ENCODE data around the gene TBC1D2B. TPM values are rescaled to one million over a fixed set of nuclear protein-coding genes. Genes with fewer than 3 reads are reported as not detected.

The TBC1D2B gene
- total and polyA plus RNA-seq, 4 donors = 8.4 to 119 (median 22.0) TPM

DNA sequence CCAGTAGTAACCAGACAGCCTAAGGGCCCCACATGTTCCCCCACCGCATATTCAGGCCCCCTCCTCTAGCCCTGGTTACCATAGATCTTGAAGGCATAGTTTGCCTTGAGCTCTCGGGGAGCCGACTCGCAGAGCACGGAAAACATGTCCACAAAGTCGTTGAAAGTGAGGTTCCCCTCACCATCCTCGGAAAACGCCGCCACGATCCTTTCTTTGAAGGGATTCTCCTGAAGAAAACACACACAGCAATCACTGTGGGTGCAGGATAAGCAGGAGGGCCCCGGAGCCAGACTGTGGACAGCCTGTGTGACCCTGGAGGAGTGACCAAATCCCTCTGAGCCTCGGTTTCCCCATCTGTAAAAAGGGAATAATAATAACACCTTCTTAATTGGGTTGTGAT is 31.6 kb upstream of the TBC1D2B start:
- TF ChIP-seq JUND (IDR thresholded peaks at IDR 0.05) (no peak), FOXA2 (IDR thresholded peaks at IDR 0.05) (no peak)

DNA sequence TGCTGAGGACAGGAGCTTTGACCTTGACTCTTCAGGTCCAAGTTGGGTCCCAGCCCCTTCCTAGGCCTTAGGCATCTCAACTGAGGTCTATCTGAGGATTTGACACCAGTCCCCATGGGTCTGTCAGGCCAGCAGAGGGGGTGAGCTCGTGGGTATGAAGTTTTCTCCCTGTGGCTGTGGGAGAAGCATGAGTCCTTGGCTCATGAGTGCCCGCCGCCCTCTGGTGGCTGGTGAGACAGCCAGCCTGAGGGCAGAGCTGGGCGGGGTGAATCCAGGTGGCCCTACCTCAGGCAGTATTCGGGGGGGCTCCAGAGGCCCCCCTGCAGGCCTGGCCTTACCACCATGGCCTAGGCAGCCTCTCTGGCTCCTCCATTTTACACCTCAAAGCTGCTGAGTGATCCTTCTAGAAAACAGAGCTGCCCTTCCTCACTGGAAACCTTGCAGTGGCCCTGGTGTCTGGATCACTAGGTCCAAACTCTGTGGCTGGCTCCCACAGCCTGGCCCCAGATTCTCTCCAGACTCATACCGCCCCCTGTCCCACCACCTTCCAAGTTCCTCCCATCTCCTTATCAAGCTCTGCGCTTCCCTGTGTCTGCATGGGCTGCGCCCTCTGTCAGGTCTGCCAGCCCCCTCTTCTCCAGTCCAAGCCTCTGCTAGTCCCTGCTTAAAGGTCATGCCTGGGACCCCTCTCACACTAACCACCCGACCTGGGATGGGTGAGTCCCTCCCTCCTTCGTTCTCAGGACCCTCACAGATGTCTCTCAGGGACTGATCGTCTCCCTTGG is 31.0 kb upstream of the TBC1D2B start:
- Histone ChIP-seq H3K27ac (ENCODE audit: low read depth in 1 of 2, low read length in 2 of 2) (no peak overlapping the region), H3K27me3 (ENCODE audit: control insufficient read depth in 4 of 4, insufficient read depth in 4 of 4, low read length in 3 of 4) (no peaks in the 10 kb centered on the region), H3K36me3 (ENCODE audit: control insufficient read depth in 4 of 4, insufficient read depth in 3 of 4, low read depth in 1 of 4, low read length in 3 of 4) (no peaks in the 10 kb centered on the region), H3K4me3 (ENCODE audit: low read depth in 1 of 3, low read length in 3 of 3) (no peak overlapping the region), H3K4me1 (ENCODE audit: control insufficient read depth in 4 of 4, insufficient read depth in 4 of 4, low read length in 3 of 4) (peaks cover 0 to 3% (median 1%) of the 10 kb centered on the region in 4 donors), H3K9me3 (ENCODE audit: control insufficient read depth in 4 of 4, low read length in 3 of 4) (no peaks in the 10 kb centered on the region), H3K9ac (ENCODE audit: low read depth in 1 of 2, low read length in 2 of 2) (no peak overlapping the region)
- WGBS = 39% methylated on average over 11 of the region's 11 CpGs
- DNase-seq (ENCODE audit: low spot score) = peak; percentile 75
- TF ChIP-seq GABPA (IDR thresholded peaks at IDR 0.05 in 1 of 2, conservative IDR thresholded peaks at IDR 0.05 in 1 of 2) = no peak
- TF ChIP-seq YY1 (IDR thresholded peaks at IDR 0.05) = no peak
- no peak for TF ChIP-seq HNF4G (IDR thresholded peaks at IDR 0.05)
- TF ChIP-seq SP1 (IDR thresholded peaks at IDR 0.05) = no peak
- peak in 1 of 2 donors; percentile 31 for TF ChIP-seq HNF4A (conservative IDR thresholded peaks at IDR 0.05)
- TF ChIP-seq RXRA (IDR thresholded peaks at IDR 0.05) = peak; percentile 50 to 84
- TF ChIP-seq JUND (IDR thresholded peaks at IDR 0.05) = no peak
- TF ChIP-seq FOXA2 (IDR thresholded peaks at IDR 0.05) = no peak
- TF ChIP-seq ATF3 (IDR thresholded peaks at IDR 0.05) = peak; percentile 28
- TF ChIP-seq CTCF (IDR thresholded peaks at IDR 0.05; ENCODE audit: low read depth, low read length, missing input control) = peak; percentile 97
- peak; percentile 99 for TF ChIP-seq RAD21 (IDR thresholded peaks at IDR 0.05)
- no peak for TF ChIP-seq FOXA1 (IDR thresholded peaks at IDR 0.05)
- no peak for TF ChIP-seq EGR1 (IDR thresholded peaks at IDR 0.05; ENCODE audit: low read depth in 2 of 2)
- TF ChIP-seq, protein P1, sequence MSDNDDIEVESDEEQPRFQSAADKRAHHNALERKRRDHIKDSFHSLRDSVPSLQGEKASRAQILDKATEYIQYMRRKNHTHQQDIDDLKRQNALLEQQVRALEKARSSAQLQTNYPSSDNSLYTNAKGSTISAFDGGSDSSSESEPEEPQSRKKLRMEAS (IDR thresholded peaks at IDR 0.05) = no peak

More for the DNA sequence above, 31.6 kb upstream of the TBC1D2B start:
- Histone ChIP-seq H3K27me3 (ENCODE audit: control insufficient read depth in 4 of 4, insufficient read depth in 4 of 4, low read length in 3 of 4) (no peaks in the 10 kb centered on the region), H3K9me3 (ENCODE audit: control insufficient read depth in 4 of 4, low read length in 3 of 4) (no peaks in the 10 kb centered on the region), H3K4me3 (ENCODE audit: low read depth in 1 of 3, low read length in 3 of 3) (no peak overlapping the region), H3K9ac (ENCODE audit: low read depth in 1 of 2, low read length in 2 of 2) (no peak overlapping the region), H3K4me1 (ENCODE audit: control insufficient read depth in 4 of 4, insufficient read depth in 4 of 4, low read length in 3 of 4) (peaks cover 0 to 3% (median 0%) of the 10 kb centered on the region in 4 donors), H3K27ac (ENCODE audit: low read depth in 1 of 2, low read length in 2 of 2) (no peak overlapping the region), H3K36me3 (ENCODE audit: control insufficient read depth in 4 of 4, insufficient read depth in 3 of 4, low read depth in 1 of 4, low read length in 3 of 4) (no peaks in the 10 kb centered on the region)
- DNase-seq (ENCODE audit: low spot score) = no peak
- 87% methylated on average over 12 of the region's 12 CpGs for WGBS

GRCh38 chr15:78107471-78107870 is 30.0 kb upstream of the TBC1D2B start:
- Histone ChIP-seq H3K9me3 (ENCODE audit: control insufficient read depth in 4 of 4, low read length in 3 of 4) (no peaks in the 10 kb centered on the region), H3K36me3 (ENCODE audit: control insufficient read depth in 4 of 4, insufficient read depth in 3 of 4, low read depth in 1 of 4, low read length in 3 of 4) (no peaks in the 10 kb centered on the region), H3K27ac (ENCODE audit: low read depth in 1 of 2, low read length in 2 of 2) (no peak overlapping the region), H3K27me3 (ENCODE audit: control insufficient read depth in 4 of 4, insufficient read depth in 4 of 4, low read length in 3 of 4) (no peaks in the 10 kb centered on the region), H3K4me1 (ENCODE audit: control insufficient read depth in 4 of 4, insufficient read depth in 4 of 4, low read length in 3 of 4) (peaks cover 0 to 3% (median 1%) of the 10 kb centered on the region in 4 donors), H3K4me3 (ENCODE audit: low read depth in 1 of 3, low read length in 3 of 3) (no peak overlapping the region), H3K9ac (ENCODE audit: low read depth in 1 of 2, low read length in 2 of 2) (no peak overlapping the region)
- WGBS = 92% methylated on average over 8 of the region's 8 CpGs
- DNase-seq (ENCODE audit: low spot score) = no peak
- no peak for TF ChIP-seq GABPA (IDR thresholded peaks at IDR 0.05 in 1 of 2, conservative IDR thresholded peaks at IDR 0.05 in 1 of 2)
- no peak for TF ChIP-seq JUND (IDR thresholded peaks at IDR 0.05)
- TF ChIP-seq ATF3 (IDR thresholded peaks at IDR 0.05) = no peak
- no peak for TF ChIP-seq HNF4A (conservative IDR thresholded peaks at IDR 0.05)

Measured in liver (tissue), 9 donors.